HG03432 (cell line): ENCODE results near the gene BTNL3.
"Not testable (repeated sequence)": the region's sequence is repeated elsewhere in the genome, so short reads cannot be mapped to it uniquely, and the experiment has no call there.

Experiments
- ATAC-seq: cut with Tn5 transposase; IDR thresholded peaks from one replicate; pipeline ENCODE4 v1.9.1; 2021; ENCODE audit warnings: mild to moderate bottlenecking, moderate library complexity; ENCODE audit not compliant: unreplicated experiment

The BTNL3 gene

DNA sequence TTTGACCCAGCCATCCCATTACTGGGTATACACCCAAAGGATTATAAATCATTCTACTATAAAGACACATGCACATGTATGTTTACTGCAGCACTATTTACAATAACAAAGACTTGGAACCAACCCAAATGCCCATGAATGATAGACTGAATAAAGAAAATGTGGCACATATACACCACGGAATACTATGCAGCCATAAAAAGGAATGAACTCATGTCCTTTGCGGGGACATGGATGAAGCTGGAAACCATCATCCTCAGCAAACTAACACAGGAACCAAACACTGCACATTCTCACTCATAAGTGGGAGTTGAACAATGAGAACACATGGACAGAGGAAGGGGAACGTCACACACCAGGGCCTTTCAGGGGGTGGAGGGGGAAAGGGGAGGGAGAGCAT, 28.8 kb downstream of the BTNL3 start:
- ATAC-seq, result not testable (repeated sequence)

GRCh38 chr5:181020688-181021087, 32.0 kb downstream of the BTNL3 start:
- no peak for ATAC-seq

GRCh38 chr5:181024245-181025064, 35.8 kb downstream of the BTNL3 start:
- ATAC-seq, result no peak

DNA sequence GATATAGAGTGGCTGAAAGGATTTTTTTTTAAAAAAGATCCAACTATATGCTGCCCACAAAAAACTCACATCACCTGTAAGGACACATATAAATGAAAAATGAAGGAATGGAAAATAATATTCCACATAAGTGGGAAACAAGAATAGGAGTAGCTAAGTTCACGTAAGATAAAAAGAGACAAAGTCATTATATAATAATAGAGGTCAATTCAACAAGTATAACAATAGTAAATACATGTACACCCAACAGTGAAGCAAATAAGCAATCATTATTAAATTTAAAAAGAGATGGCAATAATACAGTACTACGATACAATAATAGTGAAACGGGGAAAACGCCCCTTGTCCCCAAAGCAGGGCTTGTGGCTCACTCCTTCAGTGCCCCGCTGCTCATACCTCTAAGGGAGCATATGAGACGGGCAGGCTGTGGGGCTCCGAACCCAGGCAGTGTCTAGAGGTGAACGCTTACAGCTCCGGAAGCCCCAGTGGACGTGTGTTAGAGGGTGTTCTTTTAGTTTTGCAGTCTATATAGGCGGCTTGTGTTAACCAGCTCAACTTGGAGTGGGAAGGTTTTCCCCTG, 38.9 kb downstream of the BTNL3 start:
- no peak for ATAC-seq

GRCh38 chr5:181028032-181028819, 39.6 kb downstream of the BTNL3 start:
- no peak for ATAC-seq

DNA sequence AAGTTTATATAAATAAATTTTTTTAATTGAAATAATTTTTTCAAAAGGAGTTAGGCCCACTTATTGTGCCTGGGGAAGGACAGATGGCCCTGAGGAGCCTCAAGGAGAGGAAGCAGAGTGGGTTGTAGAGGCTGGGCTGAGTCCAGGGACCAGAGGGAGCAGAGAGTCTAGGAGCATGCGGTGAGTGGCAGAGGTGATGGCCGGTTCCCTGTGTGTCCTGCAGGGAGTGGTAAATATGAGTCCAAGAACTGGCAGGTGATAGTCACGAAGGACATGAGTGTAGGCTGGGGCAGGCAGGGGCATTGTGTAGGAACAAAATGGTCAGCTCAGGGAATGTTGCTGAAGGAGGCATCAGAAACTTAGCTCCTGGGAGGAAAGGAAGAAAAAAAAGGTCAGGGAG, 43.1 kb downstream of the BTNL3 start:
- ATAC-seq, result no peak

- no peak for ATAC-seq
Observed at GRCh38 chr5:181035991-181036815, 47.6 kb downstream of the BTNL3 start.

DNA sequence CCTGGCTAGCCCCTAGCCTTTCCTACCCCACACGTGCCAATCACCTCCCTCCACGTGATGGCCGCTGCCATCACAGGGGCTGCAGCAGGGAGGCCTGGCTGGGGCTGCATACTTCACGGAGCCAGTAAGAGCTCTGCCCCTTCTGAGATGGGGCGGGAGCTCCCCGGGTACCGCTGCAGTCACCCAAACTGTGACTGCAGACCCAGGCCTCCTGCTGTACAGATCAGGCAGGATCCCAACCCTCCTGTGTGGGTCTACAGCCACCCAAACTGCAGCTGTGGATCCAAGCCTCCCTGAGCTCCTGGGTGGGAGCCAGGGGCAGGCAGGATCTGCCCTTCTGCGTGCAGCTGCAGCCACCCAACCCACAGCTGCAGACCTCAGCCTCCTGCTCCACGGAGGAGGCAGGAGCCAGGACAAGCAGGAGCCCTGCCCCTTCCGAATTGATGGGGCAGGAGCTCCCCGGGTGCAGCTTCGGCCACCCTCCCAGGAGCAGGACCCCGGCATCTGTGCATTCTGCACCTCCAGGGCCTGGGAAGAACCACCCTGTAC, 48.2 kb downstream of the BTNL3 start:
- no peak for ATAC-seq

DNA sequence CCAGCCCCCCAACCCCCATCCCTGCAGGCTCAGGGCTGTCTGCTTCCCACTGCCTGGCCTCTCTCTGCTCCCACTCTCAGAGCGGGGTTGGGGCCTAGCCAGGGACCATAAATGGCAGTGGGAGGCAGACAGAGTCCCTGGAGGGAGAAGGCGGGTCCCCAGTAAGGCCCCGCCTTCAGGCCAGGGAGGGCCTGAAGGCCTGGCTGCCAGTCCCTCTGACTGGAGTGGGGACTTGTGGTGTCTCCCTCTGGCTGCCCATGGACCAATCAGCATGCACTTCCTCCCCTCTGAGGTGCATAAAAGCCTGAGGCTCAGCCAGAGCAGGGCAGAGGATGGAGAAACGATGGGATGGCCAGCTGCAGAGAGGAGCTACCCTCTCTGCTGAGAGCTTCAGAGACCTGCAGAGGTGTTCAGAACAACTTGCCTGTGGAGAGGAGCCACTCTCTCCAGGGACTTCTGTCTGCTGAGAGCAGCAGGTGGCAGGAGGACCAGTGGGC, 48.8 kb downstream of the BTNL3 start:
- ATAC-seq, result no peak

- no peak for ATAC-seq
Observed at GRCh38 chr5:181039471-181039870, 50.8 kb downstream of the BTNL3 start.

- ATAC-seq, result no peak
Observed at GRCh38 chr5:181039931-181040630, 51.4 kb downstream of the BTNL3 start, which contains the start of gene BTNL9. Gene BTNL9, plus strand, starts transcription at chr5:181040266. Its CDS starts 5,224 bp downstream, at chr5:181045490.

DNA sequence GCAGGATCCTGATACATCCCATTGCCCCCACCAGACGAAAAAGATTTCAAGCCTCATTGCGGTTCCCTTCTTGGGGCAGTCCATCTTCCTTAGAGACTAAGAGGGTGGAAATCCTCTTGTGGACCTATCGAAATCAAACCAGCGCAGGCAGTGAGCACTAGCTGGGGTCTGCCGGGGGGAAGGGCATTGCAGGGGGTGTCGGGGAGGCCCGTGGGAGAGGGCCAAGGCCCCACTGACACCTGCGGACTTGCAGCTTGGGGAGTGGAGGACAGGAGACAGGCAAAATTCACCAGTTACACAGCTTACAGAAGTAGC, 51.9 kb downstream of the BTNL3 start:
- ATAC-seq, result no peak

DNA sequence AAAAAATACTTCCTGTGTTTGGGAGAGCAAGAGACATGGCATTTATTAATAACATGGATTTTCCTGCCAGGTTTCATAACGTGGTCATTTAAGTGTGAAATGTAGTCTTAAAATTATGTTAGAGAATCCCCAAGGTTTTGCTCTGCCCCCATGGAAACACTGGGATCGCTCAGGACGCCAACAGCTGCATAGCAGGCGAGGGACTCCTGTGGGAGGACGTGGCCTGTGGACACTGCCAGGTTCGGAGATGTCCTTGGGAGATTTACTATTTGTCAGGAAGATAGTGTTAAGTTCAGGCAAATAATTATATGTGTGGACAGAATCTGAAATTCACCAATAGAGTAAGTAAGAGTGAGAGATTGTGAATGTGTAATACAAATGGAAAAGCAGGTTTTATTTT, 52.4 kb downstream of the BTNL3 start:
- no peak for ATAC-seq

GRCh38 chr5:181042036-181042713, 53.5 kb downstream of the BTNL3 start:
- no peak for ATAC-seq

- no peak for ATAC-seq
Observed at GRCh38 chr5:181042722-181043121, 54.1 kb downstream of the BTNL3 start.

DNA sequence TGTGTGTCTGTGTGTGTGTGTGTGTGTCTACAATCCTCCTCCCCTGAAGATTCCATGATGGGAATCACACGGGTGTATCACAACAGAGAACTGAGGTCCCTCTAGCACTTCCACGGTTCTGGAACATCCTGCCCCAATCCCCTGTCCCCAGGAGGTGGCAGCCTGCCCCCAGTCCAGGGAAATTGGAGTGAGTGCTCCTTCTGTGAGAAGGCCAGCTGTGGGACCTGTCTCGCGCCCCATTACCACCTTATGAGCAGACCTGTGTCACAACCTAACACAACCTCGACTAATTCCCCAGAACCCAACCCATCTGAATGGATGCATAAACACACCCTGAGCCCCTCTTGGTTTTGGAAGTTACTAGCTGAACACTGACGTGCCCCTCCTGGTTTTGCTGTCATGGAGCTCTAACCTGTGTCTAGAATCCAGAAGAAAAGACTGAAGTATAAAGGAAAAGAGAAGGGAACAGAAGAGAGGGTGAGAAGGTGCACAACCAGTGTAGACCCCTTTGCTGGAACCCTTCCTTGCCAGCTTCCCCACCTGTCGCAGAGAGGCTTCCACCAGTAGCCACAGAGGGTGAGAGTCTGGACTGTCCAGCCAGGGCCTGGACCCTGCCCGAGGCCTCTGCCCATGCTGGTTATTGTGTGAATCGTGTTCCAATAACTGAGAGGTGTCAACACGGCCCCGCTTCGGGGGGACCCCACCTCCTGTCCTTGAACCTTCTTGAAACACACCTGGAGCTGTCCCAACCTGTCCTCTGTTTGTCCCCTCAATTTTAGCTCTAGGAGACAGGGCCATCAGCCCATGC, 54.8 kb downstream of the BTNL3 start:
- ATAC-seq, result no peak

DNA sequence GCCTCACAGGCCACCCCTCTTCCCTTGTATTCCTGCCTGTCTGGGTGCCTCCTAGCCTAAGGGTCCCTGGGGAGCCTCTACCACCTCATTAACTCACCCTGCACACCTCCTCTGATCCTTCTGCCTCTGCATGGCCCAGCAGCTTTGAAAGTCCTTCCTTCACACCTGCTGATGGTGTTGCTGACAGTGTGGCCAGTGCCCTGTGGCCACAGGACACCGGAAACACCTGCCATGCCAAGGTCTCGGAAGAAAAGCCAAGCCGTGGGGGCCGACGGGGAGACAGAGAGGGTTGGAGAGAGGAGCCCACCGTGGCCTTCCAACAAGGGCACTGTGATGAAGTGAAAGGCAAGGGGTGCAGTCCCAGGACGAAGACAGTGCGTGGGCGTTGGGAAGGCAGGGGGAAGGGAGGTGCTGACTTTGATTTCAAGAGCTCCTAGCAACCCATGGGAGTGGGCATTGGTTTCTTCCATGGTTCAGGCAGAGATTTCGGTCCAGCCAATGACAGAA, 55.5 kb downstream of the BTNL3 start:
- no peak for ATAC-seq

GRCh38 chr5:181044662-181045305, 56.1 kb downstream of the BTNL3 start:
- ATAC-seq, result no peak
